ENCODE measurements around the gene NINJ1.

- TF ChIP-seq CTCF (IDR thresholded peaks at IDR 0.05) (no peak), EZH2 (IDR thresholded peaks at IDR 0.05; ENCODE audit: borderline replicate concordance, insufficient read depth, low read depth, low read length, poor library complexity, severe bottlenecking) (no peak)
These were observed 49.1 kb upstream of the NINJ1 start for GRCh38 chr9:93183131-93183662.
